Mesenchymal stem cell (in vitro differentiated cells and primary cell): Measurements from ENCODE around the gene PRKCZ.

Experiments used
- DNase-seq: peaks from one replicate; pipeline ENCODE4 v3.0.0-alpha.2; 2013
- H2AFZ ChIP-seq: one replicate; pipeline ENCODE4 v1.6.1; 2013; ENCODE audit warnings: low read depth, mild to moderate bottlenecking, control low read depth, inconsistent platforms, low read length, moderate library complexity
- H2AK5ac ChIP-seq: 2 replicates; pipeline ENCODE4 v1.6.1; 2013; ENCODE audit warnings: low read length, moderate library complexity, mild to moderate bottlenecking, inconsistent platforms; ENCODE audit not compliant: severe bottlenecking
- H2BK120ac ChIP-seq: one replicate; pipeline ENCODE4 v1.6.1; 2013; ENCODE audit warnings: low read depth, mild to moderate bottlenecking, inconsistent platforms, low read length, moderate library complexity
- H2BK12ac ChIP-seq, 2 experiments: one replicate each; pipeline ENCODE4 v1.6.1; 2013; ENCODE audit warnings: inconsistent platforms in 2 of 2, low read length in 2 of 2, mild to moderate bottlenecking in 2 of 2, moderate library complexity in 2 of 2, control low read depth in 1 of 2
- H2BK15ac ChIP-seq: one replicate; pipeline ENCODE4 v1.6.1; 2013; ENCODE audit warnings: mild to moderate bottlenecking, low read depth, inconsistent platforms; ENCODE audit not compliant: poor library complexity, severe bottlenecking
- H2BK5ac ChIP-seq: 2 replicates; pipeline ENCODE4 v1.6.1; 2013; ENCODE audit warnings: low read depth, mild to moderate bottlenecking, low read length, control low read depth, inconsistent platforms; ENCODE audit not compliant: poor library complexity, severe bottlenecking
- H3K14ac ChIP-seq, 2 experiments: one replicate each; pipeline ENCODE4 v1.6.1; 2013; ENCODE audit warnings: inconsistent platforms in 2 of 2, low read length in 2 of 2, control low read depth in 1 of 2, mild to moderate bottlenecking in 1 of 2, moderate library complexity in 1 of 2
- H3K18ac ChIP-seq, 2 experiments: one replicate each; pipeline ENCODE4 v1.6.1; 2013; ENCODE audit warnings: inconsistent platforms in 2 of 2, low read length in 2 of 2, control low read depth in 1 of 2, low read depth in 1 of 2, mild to moderate bottlenecking in 1 of 2
- H3K23ac ChIP-seq, 2 experiments: one replicate each; pipeline ENCODE4 v1.6.1; 2013; ENCODE audit warnings: inconsistent platforms in 2 of 2, low read length in 2 of 2, mild to moderate bottlenecking in 2 of 2, moderate library complexity in 2 of 2, control low read depth in 1 of 2
- H3K27ac ChIP-seq: 2 replicates; pipeline ENCODE4 v1.5.1; 2013; ENCODE audit warnings: mild to moderate bottlenecking, moderate library complexity, low read length, control low read depth, inconsistent platforms; ENCODE audit not compliant: poor library complexity, severe bottlenecking
- H3K27me3 ChIP-seq, 2 experiments: 2 replicates each; pipeline versions ENCODE4 v1.6.1 to v1.7.0; 2013; ENCODE audit warnings: low read length in 2 of 2, mild to moderate bottlenecking in 2 of 2, moderate library complexity in 2 of 2, control low read depth in 1 of 2, inconsistent platforms in 1 of 2; ENCODE audit not compliant: control insufficient read depth in 1 of 2, insufficient read depth in 1 of 2
- H3K36me3 ChIP-seq, 2 experiments: 2 replicates each; pipeline versions ENCODE4 v1.6.1 to v1.7.0; 2013; ENCODE audit warnings: low read length in 2 of 2, control low read depth in 1 of 2, inconsistent platforms in 1 of 2, low read depth in 1 of 2, mild to moderate bottlenecking in 1 of 2; ENCODE audit not compliant: insufficient read depth in 2 of 2, control insufficient read depth in 1 of 2
- H3K4ac ChIP-seq, 2 experiments: one replicate each; pipeline ENCODE4 v1.6.1; 2013; ENCODE audit warnings: inconsistent platforms in 2 of 2, low read length in 2 of 2, mild to moderate bottlenecking in 2 of 2, moderate library complexity in 2 of 2, control low read depth in 1 of 2, low read depth in 1 of 2
- H3K4me1 ChIP-seq: 2 replicates; pipeline ENCODE4 v1.6.1; 2013; ENCODE audit warnings: low read depth, low read length, control low read depth; ENCODE audit not compliant: control insufficient read depth, insufficient read depth
- H3K4me2 ChIP-seq: 2 replicates; pipeline ENCODE4 v1.6.1; 2013; ENCODE audit warnings: low read length, mild to moderate bottlenecking, inconsistent platforms; ENCODE audit not compliant: poor library complexity, severe bottlenecking
- H3K4me3 ChIP-seq, 2 experiments: 2 replicates each; pipeline versions ENCODE4 v1.5.1 to v1.7.0; 2013; ENCODE audit warnings: low read length in 2 of 2, mild to moderate bottlenecking in 2 of 2, control low read depth in 1 of 2, low read depth in 1 of 2; ENCODE audit not compliant: insufficient read depth in 1 of 2
- H3K79me1 ChIP-seq: replicated peaks from 2 replicates; pipeline ENCODE4 v1.6.1; 2013; ENCODE audit warnings: mild to moderate bottlenecking, control low read depth, low read length, inconsistent platforms; ENCODE audit not compliant: poor library complexity, severe bottlenecking
- H3K9ac ChIP-seq: 2 replicates; pipeline ENCODE4 v1.7.0; 2013; ENCODE audit warnings: mild to moderate bottlenecking, low read length, moderate library complexity
- H3K9me3 ChIP-seq: 2 replicates; pipeline ENCODE4 v1.7.0; 2013; ENCODE audit warnings: mild to moderate bottlenecking, low read length; ENCODE audit not compliant: control insufficient read depth
- H4K8ac ChIP-seq: one replicate; pipeline ENCODE4 v1.6.1; 2013; ENCODE audit warnings: inconsistent platforms, mild to moderate bottlenecking, low read length, moderate library complexity
- H4K91ac ChIP-seq: one replicate; pipeline ENCODE4 v1.6.1; 2013; ENCODE audit warnings: mild to moderate bottlenecking, low read length, inconsistent platforms
- WGBS: methylation state at CpG from one replicate; pipeline ENCODE4 v1.1.7; 2013; ENCODE audit warnings: mixed read lengths; 5-methylcytosine and 5-hydroxymethylcytosine counted together

The PRKCZ gene

DNA sequence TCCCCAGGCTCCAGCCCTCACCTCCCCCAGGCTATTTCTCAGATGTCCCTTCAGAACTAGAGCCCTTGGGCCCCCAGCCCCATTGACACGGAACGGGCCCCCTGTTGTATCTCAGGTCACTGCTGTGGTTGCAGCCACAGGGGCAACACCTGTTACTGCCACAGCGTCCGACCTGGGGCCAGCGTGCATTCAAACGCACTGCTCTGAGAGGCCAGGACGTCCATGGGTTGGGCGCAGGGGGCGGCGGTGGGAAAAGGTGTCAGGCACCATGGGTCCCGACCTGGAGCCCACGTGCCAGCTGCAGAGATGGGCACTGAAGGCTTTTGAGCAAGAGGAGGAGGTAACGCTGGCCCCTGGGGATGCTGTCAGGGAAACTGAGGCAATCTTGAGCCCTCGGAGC, 131.1 kb downstream of the PRKCZ start:
- H3K9ac ChIP-seq, result no peak overlapping the region
- H2BK12ac ChIP-seq, result no peak overlapping the region
- no peaks in the 10 kb centered on the region for H3K79me1 ChIP-seq
- H2BK120ac ChIP-seq, result no peak overlapping the region
- H2AFZ ChIP-seq, result no peak overlapping the region
- no peak overlapping the region for H4K8ac ChIP-seq
- no peak overlapping the region for H2BK5ac ChIP-seq
- H3K27me3 ChIP-seq, result peaks cover 0 to 17% of the 10 kb centered on the region in 2 experiments
- no peak overlapping the region for H2AK5ac ChIP-seq
- H3K4me2 ChIP-seq, result no peak overlapping the region
- no peak overlapping the region for H2BK15ac ChIP-seq
- WGBS, result 94% methylated on average over 14 of the region's 14 CpGs
- no peak overlapping the region for H3K23ac ChIP-seq
- no peak for DNase-seq
- no peak overlapping the region for H3K27ac ChIP-seq
- H3K4ac ChIP-seq, result no peak overlapping the region
- H3K4me1 ChIP-seq, result peaks cover 13% of the 10 kb centered on the region
- H3K18ac ChIP-seq, result no peak overlapping the region
- H4K91ac ChIP-seq, result no peak overlapping the region
- no peak overlapping the region for H3K4me3 ChIP-seq
- H3K36me3 ChIP-seq, result peaks cover 0 to 85% of the 10 kb centered on the region in 2 experiments
- no peak overlapping the region for H3K14ac ChIP-seq
- H3K9me3 ChIP-seq, result no peaks in the 10 kb centered on the region

- Histone ChIP-seq H4K91ac (no peak overlapping the region), H3K23ac (no peak overlapping the region), H2AK5ac (no peak overlapping the region), H2BK5ac (no peak overlapping the region), H2AFZ (no peak overlapping the region), H3K18ac (no peak overlapping the region), H2BK120ac (no peak overlapping the region), H3K4ac (no peak overlapping the region), H4K8ac (no peak overlapping the region), H3K14ac (no peak overlapping the region), H3K36me3 (peaks cover 0 to 86% of the 10 kb centered on the region in 2 experiments), H2BK12ac (no peak overlapping the region), H3K27me3 (peaks cover 0 to 12% of the 10 kb centered on the region in 2 experiments), H3K79me1 (no peaks in the 10 kb centered on the region), H2BK15ac (no peak overlapping the region), H3K4me3 (no peak overlapping the region), H3K4me2 (no peak overlapping the region), H3K4me1 (peaks cover 10% of the 10 kb centered on the region), H3K27ac (no peak overlapping the region), H3K9ac (no peak overlapping the region), H3K9me3 (no peaks in the 10 kb centered on the region)
- WGBS, result 93% methylated on average over 11 of the region's 11 CpGs
- no peak for DNase-seq
Measured at GRCh38 chr1:2181752-2182151, 131.5 kb downstream of the PRKCZ start.

DNA sequence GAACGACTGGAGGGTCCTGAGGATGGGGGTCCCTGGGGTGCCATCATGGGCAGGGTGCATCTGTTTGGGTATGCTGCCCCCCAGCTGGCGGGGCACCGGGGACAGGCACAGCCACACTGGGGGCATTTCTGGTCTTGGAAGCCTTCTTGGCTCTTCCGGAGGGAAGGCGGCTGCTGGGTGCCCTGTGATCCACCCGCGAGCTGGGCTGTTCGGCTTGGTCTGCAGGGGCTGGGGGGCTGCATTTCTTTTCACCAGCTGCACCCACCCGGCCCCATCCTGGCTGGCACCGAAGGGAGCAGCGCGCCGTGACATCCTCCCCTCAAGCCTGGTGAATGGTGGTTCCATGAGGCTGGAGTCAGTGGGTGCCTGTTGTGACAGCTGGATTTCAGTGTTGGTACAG, 132.2 kb downstream of the PRKCZ start:
- DNase-seq, result no peak
- Histone ChIP-seq H2BK120ac (no peak overlapping the region), H3K4ac (no peak overlapping the region), H3K36me3 (peaks cover 0 to 80% of the 10 kb centered on the region in 2 experiments), H2BK15ac (no peak overlapping the region), H3K9ac (no peak overlapping the region), H3K4me3 (no peak overlapping the region), H3K4me1 (peaks cover 10% of the 10 kb centered on the region), H2BK12ac (no peak overlapping the region), H3K9me3 (no peaks in the 10 kb centered on the region), H3K79me1 (no peaks in the 10 kb centered on the region), H3K4me2 (no peak overlapping the region), H3K27ac (no peak overlapping the region), H3K23ac (no peak overlapping the region), H4K91ac (no peak overlapping the region), H3K14ac (no peak overlapping the region), H2AFZ (no peak overlapping the region), H4K8ac (no peak overlapping the region), H3K18ac (no peak overlapping the region), H2BK5ac (no peak overlapping the region), H2AK5ac (no peak overlapping the region), H3K27me3 (peaks cover 0 to 6% of the 10 kb centered on the region in 2 experiments)
- WGBS, result 96% methylated on average over 13 of the region's 13 CpGs

DNA sequence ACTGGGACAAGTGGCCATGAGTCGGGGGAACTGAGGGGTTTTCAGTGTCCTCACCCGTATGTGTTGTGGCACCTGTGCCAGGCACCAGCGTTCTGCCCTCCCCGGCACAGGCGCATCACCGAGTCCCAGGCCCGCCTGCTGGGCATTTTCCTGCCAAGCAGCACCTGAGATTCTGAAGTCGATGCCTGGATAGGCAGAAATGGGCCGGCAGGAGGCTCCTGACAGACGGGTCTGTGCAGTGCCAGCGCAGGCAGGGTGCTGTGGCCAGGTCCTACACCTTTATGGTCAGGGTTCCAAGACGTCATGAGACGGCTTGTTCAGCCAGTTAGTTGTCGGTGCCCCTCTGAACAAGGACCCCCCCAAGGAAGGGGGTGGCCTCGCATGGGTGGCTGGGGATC, 133.7 kb downstream of the PRKCZ start:
- no peak overlapping the region for H3K27ac ChIP-seq
- H3K4me1 ChIP-seq, result peaks cover 13% of the 10 kb centered on the region
- H3K18ac ChIP-seq, result no peak overlapping the region
- no peaks in the 10 kb centered on the region for H3K27me3 ChIP-seq
- no peak for DNase-seq
- H3K79me1 ChIP-seq, result peaks cover 10% of the 10 kb centered on the region
- H3K9me3 ChIP-seq, result no peaks in the 10 kb centered on the region
- WGBS, result 93% methylated on average over 15 of the region's 15 CpGs
- H4K8ac ChIP-seq, result no peak overlapping the region
- H2AFZ ChIP-seq, result no peak overlapping the region
- no peak overlapping the region for H3K23ac ChIP-seq
- H2BK12ac ChIP-seq, result no peak overlapping the region
- H3K36me3 ChIP-seq, result peaks cover 0 to 77% of the 10 kb centered on the region in 2 experiments
- H3K9ac ChIP-seq, result no peak overlapping the region
- no peak overlapping the region for H3K14ac ChIP-seq
- no peak overlapping the region for H3K4ac ChIP-seq
- no peak overlapping the region for H2AK5ac ChIP-seq
- H2BK15ac ChIP-seq, result no peak overlapping the region
- no peak overlapping the region for H3K4me3 ChIP-seq
- no peak overlapping the region for H2BK5ac ChIP-seq
- H3K4me2 ChIP-seq, result no peak overlapping the region
- no peak overlapping the region for H4K91ac ChIP-seq
- H2BK120ac ChIP-seq, result no peak overlapping the region
